Naive thymus-derived CD4-positive, alpha-beta T cell (primary cell): ENCODE data around the gene SLC39A5. TPM values are rescaled to one million over a fixed set of nuclear protein-coding genes. Genes with fewer than 3 reads are reported as not detected.
A peak's percentile ranks its signal among the peaks of the same experiment; 100 is the strongest.

Experiments
- ATAC-seq: fragments of 150-1000 bp; cut with Tn5 transposase; 2 replicates; pipeline ENCODE4 v1.10.0; 2021; ENCODE audit warnings: mild to moderate bottlenecking, moderate library complexity
- CTCF ChIA-PET: fragments of 350-600 bp; sonication (Branson Sonifier 250); formaldehyde crosslinking; loops from one replicate; lab custom pipeline; 2021; ENCODE audit warnings: antibody characterized with exemption; lab: Charles Lee
- POLR2A ChIA-PET: fragments of 350-600 bp; sonication (Branson Sonifier 250); formaldehyde crosslinking; loops from one replicate; lab custom pipeline; 2021; ENCODE audit warnings: antibody characterized with exemption, inconsistent platforms; lab: Charles Lee
- DNase-seq, 9 donors: peaks; one replicate each; pipeline versions ENCODE4 v3.0.0 to v3.0.0-alpha.2; 2020 to 2022; ENCODE audit warnings: mixed read lengths in 1 of 9
- H3K27ac ChIP-seq: one replicate; pipeline ENCODE4 v1.7.0; 2013; ENCODE audit warnings: mild to moderate bottlenecking, low read depth, low read length, moderate library complexity
- H3K27me3 ChIP-seq, 2 donors: one replicate each; pipeline ENCODE4 v1.7.0; 2013; ENCODE audit warnings: low read length in 2 of 2, mild to moderate bottlenecking in 2 of 2, moderate library complexity in 2 of 2; ENCODE audit not compliant: control insufficient read depth in 2 of 2, insufficient read depth in 2 of 2
- H3K36me3 ChIP-seq, 3 experiments: 1 replicate in 2 of 3; 2 replicates in 1 of 3; pipeline ENCODE4 v1.7.0; 2013; ENCODE audit warnings: low read length in 3 of 3, mild to moderate bottlenecking in 3 of 3, moderate library complexity in 1 of 3; ENCODE audit not compliant: insufficient read depth in 3 of 3, control insufficient read depth in 2 of 3
- H3K4me1 ChIP-seq, 2 donors: one replicate each; pipeline ENCODE4 v1.7.0; 2013; ENCODE audit warnings: low read length in 2 of 2, mild to moderate bottlenecking in 2 of 2, moderate library complexity in 1 of 2; ENCODE audit not compliant: control insufficient read depth in 2 of 2, insufficient read depth in 2 of 2
- H3K4me3 ChIP-seq: 2 replicates; pipeline ENCODE4 v1.7.0; 2013; ENCODE audit warnings: mild to moderate bottlenecking, low read length
- H3K9me3 ChIP-seq, 3 experiments: 1 replicate in 2 of 3; 2 replicates in 1 of 3; pipeline ENCODE4 v1.7.0; 2013; ENCODE audit warnings: low read length in 3 of 3; ENCODE audit not compliant: control insufficient read depth in 2 of 3
- H3K27ac Mint-ChIP-seq, 9 donors: one replicate each; pipeline ENCODE4 v1.8.0; 2020 to 2022; ENCODE audit warnings: mixed read lengths in 9 of 9, mild to moderate bottlenecking in 8 of 9, moderate library complexity in 5 of 9, inconsistent platforms in 2 of 9
- H3K27me3 Mint-ChIP-seq, 5 donors: one replicate each; pipeline ENCODE4 v1.8.0; 2021 to 2022; ENCODE audit warnings: mixed read lengths in 5 of 5, mild to moderate bottlenecking in 1 of 5
- H3K36me3 Mint-ChIP-seq, 5 donors: one replicate each; pipeline ENCODE4 v1.8.0; 2020 to 2022; ENCODE audit warnings: mixed read lengths in 5 of 5, mild to moderate bottlenecking in 3 of 5, inconsistent platforms in 1 of 5
- H3K4me1 Mint-ChIP-seq, 7 donors: one replicate each; pipeline ENCODE4 v1.8.0; 2020 to 2022; ENCODE audit warnings: mixed read lengths in 7 of 7, mild to moderate bottlenecking in 3 of 7, inconsistent platforms in 1 of 7
- H3K4me3 Mint-ChIP-seq, 10 donors: one replicate each; pipeline ENCODE4 v1.8.0; 2020 to 2022; ENCODE audit warnings: mild to moderate bottlenecking in 10 of 10, mixed read lengths in 10 of 10, moderate library complexity in 6 of 10, inconsistent platforms in 2 of 10
- H3K9me3 Mint-ChIP-seq, 11 donors: one replicate each; pipeline ENCODE4 v1.8.0; 2020 to 2022; ENCODE audit warnings: mixed read lengths in 11 of 11, mild to moderate bottlenecking in 4 of 11, inconsistent platforms in 1 of 11, moderate library complexity in 1 of 11
- intact Hi-C, 2 donors: fragments of 100-400 bp; cut with micrococcal nuclease; formaldehyde crosslinking; loops; one replicate each; pipeline ENCODE4 v1.15.1; 2023
- polyA plus RNA-seq, 2 donors: library from polyadenylated mRNA; unstranded; fragments of 300-500 nt; fragmentation: Illumina TruSeq; gene quantifications; one replicate each; pipeline ENCODE4 v1.2.3, GENCODE V29; 2021
- total RNA-seq, 6 experiments: library from RNA in 5 of 6; stranded (reverse) in 5 of 6; gene quantifications; 1 replicate in 5 of 6; 2 replicates in 1 of 6; pipeline ENCODE4 v1.2.3 and lab custom pipeline; 2021 to 2026

Gene SLC39A5
- total and polyA plus RNA-seq, 7 experiments from 2014 or later, result 0.43 to 1.2 (median 0.77) TPM; not detected in 4

- H3K27me3 ChIP-seq, result no peaks in the 10 kb centered on the region
- H3K4me1 Mint-ChIP-seq, result peaks cover 16 to 57% (median 46%) of the 10 kb centered on the region in 7 donors
- ChIA-PET CTCF (interaction anchor here (0.6 to 3.5 kb wide), 27 partner anchors 9 to 890 kb away, joined by 3 to 38 read pairs (median 4); partner anchors contain the start of genes ANKRD52, CNPY2, IL23A and RPL41), POLR2A (interaction anchor here (0.6 to 3.8 kb wide), 55 partner anchors 8 to 505 kb away, joined by 3 to 61 read pairs (median 5); partner anchors contain the start of genes ANKRD52, BAZ2A, CNPY2 and COQ10A)
- peak within 1 kb of the TSS; percentile 82 for H3K4me3 ChIP-seq
- peaks cover 22 to 27% of the 10 kb centered on the region in 2 donors for H3K4me1 ChIP-seq
- no peaks in the 10 kb centered on the region for H3K9me3 ChIP-seq
- peaks cover 0 to 5% (median 0%) of the 10 kb centered on the region in 3 experiments for H3K36me3 ChIP-seq
- peak within 1 kb of the TSS; percentile 92 to 100 (median 98) for H3K4me3 Mint-ChIP-seq
- no peaks in the 10 kb centered on the region for H3K9me3 Mint-ChIP-seq
- ATAC-seq, result peak; percentile 90
- H3K27me3 Mint-ChIP-seq, result peaks cover 0 to 3% (median 0%) of the 10 kb centered on the region in 5 donors
- intact Hi-C loops, result loop anchor here (1.0 to 5.0 kb wide), 10 partner anchors 70 to 865 kb away; partner anchors contain the start of genes CS (in 1 of the 2), MYL6B (in 1 of the 2), NAB2 (in 1 of the 2) and PA2G4 (in 1 of the 2)
- H3K27ac ChIP-seq, result peak within 1 kb of the TSS; percentile 98
- H3K27ac Mint-ChIP-seq, result peak within 1 kb of the TSS; percentile 97 to 100 (median 99)
- H3K36me3 Mint-ChIP-seq, result peaks cover 0 to 9% (median 0%) of the 10 kb centered on the region in 5 donors
- DNase-seq, result peak; percentile 85 to 93 (median 92)
Measured at GRCh38 chr12:56221757-56222530, 7.9 kb upstream of the SLC39A5 start, which contains the start of gene RNF41. Gene RNF41, minus strand, starts transcription at chr12:56221922. Its CDS starts 7,875 bp downstream, at chr12:56214047.

- peak overlapping the region; percentile 97 to 100 (median 99) for H3K27ac Mint-ChIP-seq
- H3K4me3 Mint-ChIP-seq, result peak overlapping the region; percentile 92 to 100 (median 98)
- peaks cover 16 to 57% (median 46%) of the 10 kb centered on the region in 7 donors for H3K4me1 Mint-ChIP-seq
- no peaks in the 10 kb centered on the region for H3K27me3 ChIP-seq
- H3K4me3 ChIP-seq, result peak overlapping the region; percentile 82
- H3K27ac ChIP-seq, result peak overlapping the region; percentile 98
- DNase-seq (peak in 2 of 9 donors; percentile 7 to 10), ATAC-seq (no peak)
- CTCF ChIA-PET, result interaction anchor here (0.6 to 3.5 kb wide), 20 partner anchors 8 to 889 kb away, joined by 3 to 38 read pairs (median 5); partner anchors contain the start of genes ANKRD52, IL23A, RPL41 and SMARCC2
- peaks cover 0 to 3% (median 0%) of the 10 kb centered on the region in 5 donors for H3K27me3 Mint-ChIP-seq
- POLR2A ChIA-PET, result interaction anchor here (0.6 to 3.8 kb wide), 44 partner anchors 9 to 405 kb away, joined by 3 to 61 read pairs (median 6); partner anchors contain the start of genes ANKRD52, CNPY2, COQ10A and CS
- H3K4me1 ChIP-seq, result peaks cover 22 to 27% of the 10 kb centered on the region in 2 donors
- intact Hi-C loops, result loop anchor here (1.0 to 5.0 kb wide), 7 partner anchors 70 to 865 kb away; partner anchors contain the start of genes CS (in 1 of the 2), MYL6B (in 1 of the 2), NAB2 (in 1 of the 2) and PAN2 (in 1 of the 2)
- no peaks in the 10 kb centered on the region for H3K9me3 Mint-ChIP-seq
- H3K36me3 Mint-ChIP-seq, result peaks cover 0 to 9% (median 0%) of the 10 kb centered on the region in 5 donors
- peaks cover 0 to 5% (median 0%) of the 10 kb centered on the region in 3 experiments for H3K36me3 ChIP-seq
- H3K9me3 ChIP-seq, result no peaks in the 10 kb centered on the region
Measured at GRCh38 chr12:56222531-56222895, 7.3 kb upstream of the SLC39A5 start.

DNA sequence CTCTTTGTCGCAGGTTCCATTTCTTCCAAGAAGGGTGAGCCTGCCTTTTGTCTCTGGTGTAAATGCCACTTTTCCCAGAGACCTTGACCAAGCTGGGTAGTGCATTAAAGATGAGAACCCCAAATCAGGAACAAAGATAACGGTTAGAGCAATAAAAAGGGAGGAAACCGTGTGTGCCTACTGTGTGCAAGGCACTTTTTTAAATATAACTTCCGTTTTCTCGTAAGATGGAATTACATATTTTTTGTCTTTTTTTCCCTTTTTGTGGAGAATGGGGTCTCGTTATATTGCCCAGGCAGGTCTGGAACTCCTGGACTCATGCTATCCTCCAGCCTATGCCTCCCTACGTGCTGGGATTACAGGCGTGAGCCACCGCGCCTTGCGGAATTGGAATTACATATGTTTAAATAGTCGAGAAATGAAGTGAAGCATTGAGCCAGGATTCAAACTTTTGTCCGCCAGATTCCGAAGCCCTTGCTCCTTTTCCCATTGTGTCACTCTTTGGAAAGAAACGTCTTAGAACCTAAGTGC, 6.2 kb upstream of the SLC39A5 start:
- Histone ChIP-seq H3K27ac (peak overlapping the region; percentile 98), H3K4me3 (peak overlapping the region; percentile 82), H3K4me1 (peaks cover 22 to 27% of the 10 kb centered on the region in 2 donors), H3K9me3 (no peaks in the 10 kb centered on the region), H3K36me3 (peaks cover 0 to 5% (median 0%) of the 10 kb centered on the region in 3 experiments), H3K27me3 (no peaks in the 10 kb centered on the region)
- intact Hi-C loops, result loop anchor here (1.0 to 5.0 kb wide), 21 partner anchors 17 to 864 kb away; partner anchors contain the start of genes ANKRD52 (in 2 of the 2), STAT2 (in 2 of the 2), COQ10A (in 1 of the 2) and CS (in 1 of the 2)
- peaks cover 16 to 57% (median 46%) of the 10 kb centered on the region in 7 donors for H3K4me1 Mint-ChIP-seq
- peaks cover 0 to 3% (median 0%) of the 10 kb centered on the region in 5 donors for H3K27me3 Mint-ChIP-seq
- H3K9me3 Mint-ChIP-seq, result no peaks in the 10 kb centered on the region
- H3K36me3 Mint-ChIP-seq, result peaks cover 0 to 9% (median 0%) of the 10 kb centered on the region in 5 donors
- ATAC-seq, result no peak
- H3K27ac Mint-ChIP-seq, result peak overlapping the region; percentile 78 to 100 (median 91)
- ChIA-PET CTCF (interaction anchor here (0.6 to 3.5 kb wide), 5 partner anchors 17 to 447 kb away, joined by 3 to 38 read pairs (median 5); partner anchors contain the start of genes RPL41 and ZC3H10), POLR2A (interaction anchor here (0.5 to 3.8 kb wide), 8 partner anchors 19 to 294 kb away, joined by 3 to 61 read pairs (median 23); partner anchors contain the start of genes CS, ESYT1, RAB5B and RPL41)
- DNase-seq, result peak in 1 of 9 donors; percentile 10
- H3K4me3 Mint-ChIP-seq, result peak overlapping the region; percentile 77 to 99 (median 87)

GRCh38 chr12:56224102-56224701, 5.6 kb upstream of the SLC39A5 start, which contains the start of gene NABP2:
Gene NABP2, plus strand, starts transcription at chr12:56224342. Its CDS starts 515 bp downstream, at chr12:56224857.
- Mint-ChIP-seq H3K27me3 (peaks cover 0 to 3% (median 0%) of the 10 kb centered on the region in 5 donors), H3K36me3 (peaks cover 0 to 9% (median 0%) of the 10 kb centered on the region in 5 donors), H3K27ac (peak within 1 kb of the TSS; percentile 78 to 100 (median 91)), H3K4me1 (peaks cover 16 to 57% (median 46%) of the 10 kb centered on the region in 7 donors), H3K4me3 (peak within 1 kb of the TSS; percentile 77 to 99 (median 87)), H3K9me3 (no peaks in the 10 kb centered on the region)
- peak; percentile 78 to 97 (median 81) for DNase-seq
- H3K4me3 ChIP-seq, result peak within 1 kb of the TSS; percentile 82
- H3K36me3 ChIP-seq, result peaks cover 0 to 5% (median 0%) of the 10 kb centered on the region in 3 experiments
- no peaks in the 10 kb centered on the region for H3K9me3 ChIP-seq
- peak within 1 kb of the TSS; percentile 98 for H3K27ac ChIP-seq
- ChIA-PET CTCF (no interaction called here), POLR2A (interaction anchor here (0.5 to 0.8 kb wide), 2 partner anchors 25 to 250 kb away, joined by 3 to 4 read pairs; partner anchors contain the start of gene RAB5B)
- intact Hi-C loops, result loop anchor here (1.0 to 5.0 kb wide), 20 partner anchors 18 to 863 kb away; partner anchors contain the start of genes ANKRD52 (in 2 of the 2), STAT2 (in 2 of the 2), COQ10A (in 1 of the 2) and CS (in 1 of the 2)
- ATAC-seq, result peak; percentile 85
- no peaks in the 10 kb centered on the region for H3K27me3 ChIP-seq
- peaks cover 22 to 27% of the 10 kb centered on the region in 2 donors for H3K4me1 ChIP-seq

DNA sequence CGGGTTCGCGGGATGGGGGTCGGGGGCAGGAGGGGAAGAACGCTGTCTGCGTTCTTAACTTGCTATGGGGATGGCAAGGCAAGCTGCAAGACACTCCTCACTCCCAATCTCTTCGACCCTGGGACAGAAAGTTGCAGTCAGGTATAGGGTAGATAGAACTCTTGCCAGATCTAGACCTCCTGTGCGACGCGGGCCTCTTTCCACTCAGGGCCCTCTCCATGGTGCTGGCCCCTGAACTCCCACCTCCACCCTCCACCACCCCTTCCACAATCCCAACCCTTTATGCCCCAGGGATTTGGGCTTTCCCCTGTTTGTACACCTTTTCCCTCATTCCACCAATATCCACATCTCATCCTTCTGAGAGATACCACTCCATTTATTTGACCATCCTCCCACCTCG, 4.9 kb upstream of the SLC39A5 start:
- Mint-ChIP-seq H3K27ac (peak overlapping the region; percentile 58 to 99 (median 90)), H3K4me3 (peak overlapping the region; percentile 77 to 99 (median 87)), H3K4me1 (peaks cover 16 to 53% (median 46%) of the 10 kb centered on the region in 7 donors), H3K36me3 (peaks cover 0 to 9% (median 0%) of the 10 kb centered on the region in 5 donors), H3K9me3 (no peaks in the 10 kb centered on the region), H3K27me3 (peaks cover 0 to 3% (median 0%) of the 10 kb centered on the region in 5 donors)
- ChIA-PET POLR2A (interaction anchor here (0.5 to 1.1 kb wide), 2 partner anchors 43 to 107 kb away, joined by 3 to 4 read pairs; partner anchors contain the start of gene ZC3H10), CTCF (no interaction called here)
- peaks cover 22 to 27% of the 10 kb centered on the region in 2 donors for H3K4me1 ChIP-seq
- peak overlapping the region; percentile 98 for H3K27ac ChIP-seq
- ATAC-seq (no peak), DNase-seq (no peak)
- no peaks in the 10 kb centered on the region for H3K9me3 ChIP-seq
- peak overlapping the region; percentile 82 for H3K4me3 ChIP-seq
- H3K27me3 ChIP-seq, result no peaks in the 10 kb centered on the region
- H3K36me3 ChIP-seq, result peaks cover 0 to 5% (median 0%) of the 10 kb centered on the region in 3 experiments
- intact Hi-C loops, result loop anchor here (1.0 to 5.0 kb wide), 20 partner anchors 19 to 862 kb away; partner anchors contain the start of genes ANKRD52 (in 2 of the 2), STAT2 (in 2 of the 2), COQ10A (in 1 of the 2) and CS (in 1 of the 2)
